HCT116 (cell line): ENCODE measurements around the gene MTRFR.

ENCODE experiments used
- CEBPB ChIP-seq: IDR thresholded peaks from 2 replicates; pipeline ENCODE4 v1.6.1; 2012; ENCODE audit warnings: low read depth
- ELF1 ChIP-seq: IDR thresholded peaks from 2 replicates; pipeline ENCODE4 v1.6.1; 2012; ENCODE audit warnings: low read depth, borderline replicate concordance
- EZH2 ChIP-seq: fragments of 200-600 bp; sonication (generic); IDR thresholded peaks from 2 replicates; pipeline ENCODE4 v1.6.1; 2017; ENCODE audit warnings: antibody characterized with exemption, mixed run types
- EZH2phosphoT487 ChIP-seq: fragments of 200-600 bp; IDR thresholded peaks from 2 replicates; pipeline ENCODE4 v1.6.1; 2018; ENCODE audit warnings: antibody characterized with exemption, borderline replicate concordance
- JUND ChIP-seq: IDR thresholded peaks from 2 replicates; pipeline ENCODE4 v1.6.1; 2012
- POLR2A ChIP-seq: IDR thresholded peaks from 2 replicates; pipeline ENCODE4 v1.7.0; 2011; ENCODE audit warnings: borderline replicate concordance; ENCODE audit not compliant: insufficient read depth, insufficient read length; ENCODE audit errors: extremely low read depth
- POLR2AphosphoS5 ChIP-seq: IDR thresholded peaks from 2 replicates; pipeline ENCODE4 v1.6.1; 2011; ENCODE audit warnings: mild to moderate bottlenecking, low read depth, low read length, moderate library complexity
- RAD21 ChIP-seq: IDR thresholded peaks from 2 replicates; pipeline ENCODE4 v1.6.1; 2012; ENCODE audit warnings: low read depth, mild to moderate bottlenecking
- TCF7L2 ChIP-seq: IDR thresholded peaks from 2 replicates; pipeline ENCODE4 v1.7.0; 2011; ENCODE audit warnings: borderline replicate concordance, inconsistent platforms; ENCODE audit not compliant: insufficient read depth, insufficient read length; ENCODE audit errors: extremely low read depth
- YY1 ChIP-seq: IDR thresholded peaks from 2 replicates; pipeline ENCODE4 v1.6.1; 2011; ENCODE audit warnings: low read length, low read depth, moderate library complexity, mild to moderate bottlenecking; ENCODE audit not compliant: insufficient replicate concordance; ENCODE audit errors: extremely low read depth
- TF ChIP-seq, protein P1 (sequence below), 3 experiments: fragments of 200-600 bp in 1 of 3; sonication (generic) in 1 of 3; IDR thresholded peaks in 2 of 3; conservative IDR thresholded peaks in 1 of 3; 2 replicates each; pipeline ENCODE4 v1.5.1; 2012 to 2017; ENCODE audit warnings: low read depth in 2 of 3, low read length in 2 of 3, antibody characterized with exemption in 1 of 3, borderline replicate concordance in 1 of 3, control low read depth in 1 of 3, mild to moderate bottlenecking in 1 of 3, mixed read lengths in 1 of 3, mixed run types in 1 of 3, moderate library complexity in 1 of 3; ENCODE audit not compliant: insufficient read depth in 1 of 3
- TF ChIP-seq, protein P2 (sequence below): IDR thresholded peaks from 2 replicates; pipeline ENCODE4 v1.6.1; 2012; ENCODE audit warnings: low read depth
- TF ChIP-seq, protein P3 (sequence below): IDR thresholded peaks from 2 replicates; pipeline ENCODE4 v1.6.1; 2012
- TF ChIP-seq, protein P4 (sequence below): IDR thresholded peaks from 2 replicates; pipeline ENCODE4 v1.6.1; 2012

DNA sequence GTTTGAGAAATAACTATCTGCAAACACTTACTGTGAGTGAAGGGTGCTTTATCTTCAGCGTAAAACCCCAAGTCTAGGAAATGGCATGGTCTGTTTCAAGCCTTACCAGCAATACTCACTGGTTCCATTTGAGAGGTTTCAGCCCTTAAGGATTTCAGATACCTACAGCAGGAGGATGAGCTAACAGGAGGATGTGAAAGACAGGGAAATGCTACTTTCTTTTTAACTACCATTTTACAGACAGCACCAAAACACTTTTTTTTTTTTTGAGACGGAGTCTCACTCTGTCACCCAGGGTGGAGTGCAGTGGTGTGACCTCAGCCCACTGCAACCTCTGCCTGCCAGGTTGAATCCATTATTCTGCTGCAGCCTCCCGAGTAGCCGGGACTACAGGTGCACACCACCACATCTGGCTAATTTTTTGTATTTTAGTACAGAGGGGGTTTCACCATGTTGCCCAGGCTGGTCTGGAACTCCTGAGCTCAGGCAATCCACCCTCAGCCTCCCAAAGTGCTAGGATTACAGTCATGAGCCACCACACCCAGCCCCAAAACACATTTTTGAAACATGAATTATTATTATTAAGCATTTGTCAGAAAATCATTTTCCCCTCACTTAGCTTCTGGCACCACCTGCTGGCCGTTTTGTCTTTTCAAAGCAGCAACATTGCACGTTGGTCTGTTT is 4.6 kb downstream of the MTRFR start:
- TF ChIP-seq EZH2phosphoT487 (no peak), POLR2A (no peak), YY1 (no peak), RAD21 (peak; percentile 97), ELF1 (no peak), CEBPB (no peak), EZH2 (no peak), POLR2AphosphoS5 (no peak), JUND (no peak), TCF7L2 (no peak)
- TF ChIP-seq, protein P1, sequence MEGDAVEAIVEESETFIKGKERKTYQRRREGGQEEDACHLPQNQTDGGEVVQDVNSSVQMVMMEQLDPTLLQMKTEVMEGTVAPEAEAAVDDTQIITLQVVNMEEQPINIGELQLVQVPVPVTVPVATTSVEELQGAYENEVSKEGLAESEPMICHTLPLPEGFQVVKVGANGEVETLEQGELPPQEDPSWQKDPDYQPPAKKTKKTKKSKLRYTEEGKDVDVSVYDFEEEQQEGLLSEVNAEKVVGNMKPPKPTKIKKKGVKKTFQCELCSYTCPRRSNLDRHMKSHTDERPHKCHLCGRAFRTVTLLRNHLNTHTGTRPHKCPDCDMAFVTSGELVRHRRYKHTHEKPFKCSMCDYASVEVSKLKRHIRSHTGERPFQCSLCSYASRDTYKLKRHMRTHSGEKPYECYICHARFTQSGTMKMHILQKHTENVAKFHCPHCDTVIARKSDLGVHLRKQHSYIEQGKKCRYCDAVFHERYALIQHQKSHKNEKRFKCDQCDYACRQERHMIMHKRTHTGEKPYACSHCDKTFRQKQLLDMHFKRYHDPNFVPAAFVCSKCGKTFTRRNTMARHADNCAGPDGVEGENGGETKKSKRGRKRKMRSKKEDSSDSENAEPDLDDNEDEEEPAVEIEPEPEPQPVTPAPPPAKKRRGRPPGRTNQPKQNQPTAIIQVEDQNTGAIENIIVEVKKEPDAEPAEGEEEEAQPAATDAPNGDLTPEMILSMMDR (IDR thresholded peaks at IDR 0.05 in 2 of 3, conservative IDR thresholded peaks at IDR 0.05 in 1 of 3; ENCODE audit: borderline replicate concordance in 1 of 3, insufficient read depth in 1 of 3, low read depth in 2 of 3, low read length in 2 of 3), result peak; percentile 74 to 88 (median 81)
- TF ChIP-seq, protein P2, sequence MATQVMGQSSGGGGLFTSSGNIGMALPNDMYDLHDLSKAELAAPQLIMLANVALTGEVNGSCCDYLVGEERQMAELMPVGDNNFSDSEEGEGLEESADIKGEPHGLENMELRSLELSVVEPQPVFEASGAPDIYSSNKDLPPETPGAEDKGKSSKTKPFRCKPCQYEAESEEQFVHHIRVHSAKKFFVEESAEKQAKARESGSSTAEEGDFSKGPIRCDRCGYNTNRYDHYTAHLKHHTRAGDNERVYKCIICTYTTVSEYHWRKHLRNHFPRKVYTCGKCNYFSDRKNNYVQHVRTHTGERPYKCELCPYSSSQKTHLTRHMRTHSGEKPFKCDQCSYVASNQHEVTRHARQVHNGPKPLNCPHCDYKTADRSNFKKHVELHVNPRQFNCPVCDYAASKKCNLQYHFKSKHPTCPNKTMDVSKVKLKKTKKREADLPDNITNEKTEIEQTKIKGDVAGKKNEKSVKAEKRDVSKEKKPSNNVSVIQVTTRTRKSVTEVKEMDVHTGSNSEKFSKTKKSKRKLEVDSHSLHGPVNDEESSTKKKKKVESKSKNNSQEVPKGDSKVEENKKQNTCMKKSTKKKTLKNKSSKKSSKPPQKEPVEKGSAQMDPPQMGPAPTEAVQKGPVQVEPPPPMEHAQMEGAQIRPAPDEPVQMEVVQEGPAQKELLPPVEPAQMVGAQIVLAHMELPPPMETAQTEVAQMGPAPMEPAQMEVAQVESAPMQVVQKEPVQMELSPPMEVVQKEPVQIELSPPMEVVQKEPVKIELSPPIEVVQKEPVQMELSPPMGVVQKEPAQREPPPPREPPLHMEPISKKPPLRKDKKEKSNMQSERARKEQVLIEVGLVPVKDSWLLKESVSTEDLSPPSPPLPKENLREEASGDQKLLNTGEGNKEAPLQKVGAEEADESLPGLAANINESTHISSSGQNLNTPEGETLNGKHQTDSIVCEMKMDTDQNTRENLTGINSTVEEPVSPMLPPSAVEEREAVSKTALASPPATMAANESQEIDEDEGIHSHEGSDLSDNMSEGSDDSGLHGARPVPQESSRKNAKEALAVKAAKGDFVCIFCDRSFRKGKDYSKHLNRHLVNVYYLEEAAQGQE, result no peak
- TF ChIP-seq, protein P3, sequence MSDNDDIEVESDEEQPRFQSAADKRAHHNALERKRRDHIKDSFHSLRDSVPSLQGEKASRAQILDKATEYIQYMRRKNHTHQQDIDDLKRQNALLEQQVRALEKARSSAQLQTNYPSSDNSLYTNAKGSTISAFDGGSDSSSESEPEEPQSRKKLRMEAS, result no peak
- TF ChIP-seq, protein P4, sequence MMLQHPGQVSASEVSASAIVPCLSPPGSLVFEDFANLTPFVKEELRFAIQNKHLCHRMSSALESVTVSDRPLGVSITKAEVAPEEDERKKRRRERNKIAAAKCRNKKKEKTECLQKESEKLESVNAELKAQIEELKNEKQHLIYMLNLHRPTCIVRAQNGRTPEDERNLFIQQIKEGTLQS, result no peak
